HG02885 (cell line): ENCODE data around the gene NR2C2.
A peak's percentile ranks its signal among the peaks of the same experiment; 100 is the strongest.

Source experiments
- ATAC-seq: cut with Tn5 transposase; IDR thresholded peaks from one replicate; pipeline ENCODE4 v1.9.1; 2021; ENCODE audit warnings: mild to moderate bottlenecking; ENCODE audit not compliant: unreplicated experiment, poor library complexity

The NR2C2 gene

DNA sequence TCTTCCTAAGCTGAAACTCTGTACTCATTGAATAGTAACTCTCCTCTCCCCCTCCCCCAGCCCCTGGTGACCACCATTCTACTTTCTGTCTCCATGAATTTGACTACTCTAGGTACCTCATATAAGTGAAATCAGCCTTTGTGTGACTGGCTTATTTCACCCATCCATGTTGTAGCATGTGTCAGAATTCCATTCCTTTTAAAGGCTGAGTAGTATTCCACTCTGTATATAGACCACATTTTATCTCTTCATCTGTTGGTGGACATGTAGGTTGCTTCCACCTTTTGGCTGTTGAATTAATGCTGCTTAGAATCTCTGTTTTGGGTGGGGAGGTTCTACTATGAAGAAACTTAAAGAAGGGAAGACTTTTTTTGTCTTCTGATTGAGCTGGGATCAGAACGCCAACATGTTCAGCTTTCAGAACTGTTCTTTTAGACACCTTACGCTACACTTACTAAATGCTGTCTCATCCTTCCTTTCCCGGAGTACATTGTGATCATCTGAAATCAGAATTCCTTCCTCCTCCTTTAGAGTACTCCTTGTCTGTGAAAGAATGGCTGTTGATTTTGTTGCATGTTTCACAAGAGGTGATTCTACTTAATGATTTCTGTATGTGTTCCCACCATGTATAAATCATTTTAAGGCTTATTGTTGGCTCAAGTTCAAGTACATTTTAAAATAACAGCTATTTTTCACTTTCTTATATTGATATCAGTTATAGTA is 67.4 kb downstream of the NR2C2 start:
- ATAC-seq: no peak

DNA sequence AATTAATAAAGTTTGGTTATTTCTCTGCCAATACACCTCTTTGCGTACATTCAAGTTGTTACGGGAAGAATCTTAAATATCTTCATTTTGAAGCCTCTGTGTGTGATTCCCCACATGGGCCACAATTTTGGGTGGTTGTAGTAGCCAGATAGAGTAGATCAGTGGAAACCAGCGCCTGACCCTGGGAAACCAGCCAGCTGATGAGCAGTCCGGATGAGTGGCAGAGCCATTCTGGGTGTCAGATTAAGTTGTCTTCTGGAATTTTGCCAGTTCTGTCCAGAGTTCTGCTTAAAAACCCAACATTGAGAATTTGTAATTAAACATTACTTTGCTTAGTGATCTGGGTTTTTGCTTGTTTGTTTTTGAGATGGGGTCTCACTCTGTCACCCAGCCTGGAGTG is 68.1 kb downstream of the NR2C2 start:
- ATAC-seq: no peak

DNA sequence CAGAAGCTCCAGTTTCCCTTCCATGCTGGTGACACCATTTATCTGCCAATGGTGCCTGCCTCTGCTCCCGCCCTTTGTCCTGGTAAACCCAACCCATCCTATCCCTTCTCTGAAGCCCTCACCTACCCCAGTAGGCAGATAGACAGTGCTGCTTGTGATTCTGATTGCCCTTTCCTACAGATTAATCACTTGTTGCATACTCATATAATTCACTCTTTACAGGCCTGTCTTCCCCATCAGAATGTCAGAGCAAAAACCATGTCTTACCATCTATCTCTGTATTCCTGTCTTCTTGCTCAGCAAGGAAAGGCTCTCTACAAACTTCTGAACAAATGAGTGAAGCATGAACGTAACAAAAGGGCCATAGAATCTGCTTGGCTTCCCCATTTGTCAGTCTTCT is 69.8 kb downstream of the NR2C2 start:
- no peak for ATAC-seq

DNA sequence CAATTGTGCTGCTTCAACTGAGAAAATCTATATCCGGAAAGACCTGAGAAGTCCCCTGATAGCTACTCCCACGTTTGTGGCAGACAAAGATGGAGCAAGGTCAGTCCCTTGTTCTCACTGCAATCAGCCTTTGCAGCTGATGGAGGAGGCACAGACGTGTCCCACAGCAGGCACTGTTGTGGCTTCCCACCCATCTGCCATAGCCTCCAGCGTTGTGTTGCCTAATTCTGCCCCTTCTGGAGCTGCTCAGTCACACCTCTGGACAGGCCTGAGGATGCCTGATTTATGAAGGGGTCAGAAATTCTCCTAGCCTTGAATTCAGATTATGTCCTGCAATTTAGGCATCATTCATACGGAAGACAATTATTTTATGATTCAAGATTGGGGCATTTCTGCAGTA is 75.9 kb downstream of the NR2C2 start:
- ATAC-seq: no peak

DNA sequence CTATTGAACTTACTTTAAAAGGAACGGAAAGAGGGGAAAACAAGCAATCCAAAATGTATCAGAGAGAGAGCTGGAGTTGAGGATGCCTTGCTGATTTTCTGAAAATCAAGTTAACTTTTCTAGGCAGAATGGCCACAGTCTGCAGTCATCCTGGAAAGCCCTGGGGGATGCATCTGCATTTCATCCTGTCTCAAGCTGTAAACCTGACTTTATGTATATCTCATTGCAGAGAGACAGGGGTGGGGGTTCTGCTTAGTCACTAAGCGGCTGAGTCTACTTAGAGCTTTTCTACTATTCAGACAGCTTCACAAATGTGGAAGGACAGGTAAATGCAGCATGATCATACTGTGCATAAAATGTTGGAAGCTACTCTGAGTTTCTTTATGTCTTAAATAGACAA is 76.3 kb downstream of the NR2C2 start:
- ATAC-seq: no peak

DNA sequence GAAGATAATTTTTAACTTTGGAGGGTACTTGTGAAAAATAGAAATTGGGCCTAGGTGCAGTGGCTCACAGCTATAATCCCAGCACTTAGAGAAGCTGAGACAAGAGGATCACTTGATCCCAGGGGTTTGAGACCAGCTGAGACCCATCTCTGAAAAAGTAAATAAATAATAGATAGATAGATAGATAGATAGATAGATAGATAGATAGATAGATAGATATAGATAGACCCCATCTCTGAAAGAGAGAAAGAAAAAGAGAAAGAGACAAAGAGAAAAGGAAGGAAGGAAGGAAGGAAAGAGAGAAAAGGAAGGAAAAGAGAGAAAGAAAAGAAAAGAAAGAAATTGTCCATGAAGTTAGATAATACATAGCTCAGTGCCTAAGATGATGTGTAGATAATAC is 82.2 kb downstream of the NR2C2 start:
- ATAC-seq: no peak

DNA sequence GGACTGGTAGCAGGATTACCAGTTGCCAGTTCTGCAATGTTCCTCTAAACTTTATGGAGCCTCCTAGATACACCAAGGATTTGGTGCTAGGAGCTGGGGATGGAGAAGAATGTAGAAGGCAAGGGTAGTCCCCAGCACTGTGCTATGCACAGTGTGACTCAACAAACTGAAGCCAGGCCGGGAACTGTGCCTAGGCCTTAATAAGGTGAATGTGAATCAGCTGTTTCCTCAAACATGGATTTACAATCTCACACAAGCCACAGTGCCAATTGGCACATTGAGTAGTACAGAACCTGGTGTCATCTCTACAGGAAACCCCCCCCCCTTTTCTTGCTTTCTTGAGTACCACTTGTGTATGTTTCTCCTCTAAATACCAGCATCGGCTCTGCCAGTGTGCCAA is 85.3 kb downstream of the NR2C2 start:
- no peak for ATAC-seq

DNA sequence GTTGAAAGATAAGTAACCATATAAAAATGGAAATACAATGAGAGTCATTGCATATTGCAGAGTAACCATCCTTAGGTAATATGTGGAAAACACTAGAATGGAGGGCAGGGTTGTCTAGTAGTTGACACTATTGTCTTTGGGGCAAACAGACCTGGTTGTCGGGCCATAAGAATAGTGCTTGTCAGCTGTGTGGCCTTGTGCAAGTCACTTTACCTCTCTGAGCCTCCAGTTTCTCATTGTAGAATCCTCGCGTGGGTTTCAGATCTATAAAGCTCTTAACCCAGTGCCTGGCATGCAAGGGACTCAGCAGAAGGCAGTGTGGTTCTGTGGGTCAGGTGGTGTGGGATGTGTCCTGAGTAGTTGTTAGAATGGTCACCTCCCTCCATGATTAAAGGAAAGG is 85.7 kb downstream of the NR2C2 start:
- ATAC-seq: no peak

DNA sequence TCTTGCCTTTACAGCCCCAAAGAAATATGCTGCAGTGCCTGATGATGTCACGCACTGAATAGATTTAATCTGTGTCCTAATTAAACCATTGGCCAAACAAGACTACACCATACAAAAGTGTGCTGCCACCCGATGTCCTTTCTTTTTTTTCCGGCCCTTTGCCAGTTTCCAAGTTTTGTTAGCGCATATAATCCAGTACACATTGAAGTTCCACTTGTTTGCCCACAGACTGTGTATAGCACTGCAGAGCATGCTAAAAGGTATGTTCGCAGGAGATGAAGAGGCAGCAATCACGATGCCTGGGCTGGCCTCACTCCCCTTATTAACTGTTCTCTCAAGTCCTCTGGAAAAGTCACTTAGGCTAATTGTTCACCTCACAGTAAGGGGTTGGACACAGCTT is 90.9 kb downstream of the NR2C2 start:
- ATAC-seq: no peak

DNA sequence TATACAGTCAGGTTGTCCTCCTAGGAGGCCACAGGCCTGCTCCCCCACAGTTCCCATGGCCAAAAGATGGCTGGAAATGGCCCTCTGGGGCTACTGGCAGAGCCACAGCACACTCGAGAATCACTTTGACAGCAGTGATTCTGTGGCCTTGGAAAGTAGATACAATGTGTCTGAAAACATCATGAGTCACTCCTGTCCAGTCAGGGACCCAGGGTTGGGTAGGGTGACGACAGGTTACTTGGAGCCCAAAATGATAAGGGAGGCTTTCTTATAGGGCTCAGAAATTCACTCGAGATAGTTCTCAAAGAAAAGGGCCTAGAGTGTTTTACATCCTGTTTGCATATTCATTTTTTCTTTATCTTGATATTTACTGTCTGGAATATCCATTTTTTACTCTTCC is 93.5 kb downstream of the NR2C2 start:
- ATAC-seq: no peak

DNA sequence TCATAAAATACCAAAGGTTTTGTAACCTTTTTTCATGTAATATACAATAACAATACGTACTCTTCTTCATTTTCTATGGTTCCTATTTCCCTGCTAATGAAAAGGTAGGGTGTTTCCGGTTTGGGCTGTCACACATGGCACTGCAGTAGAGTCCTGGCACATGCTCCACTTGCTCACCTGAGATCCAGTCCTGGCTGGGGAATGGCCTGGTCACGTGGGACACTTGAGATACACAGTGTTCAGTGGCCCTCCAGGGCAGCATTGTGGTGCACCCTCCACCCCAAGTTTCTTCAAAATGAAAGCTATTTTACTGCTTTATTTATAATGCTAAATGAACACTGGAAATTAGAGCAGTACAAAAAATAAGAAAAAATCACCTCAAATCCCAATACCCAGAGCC is 94.6 kb downstream of the NR2C2 start:
- ATAC-seq: no peak

DNA sequence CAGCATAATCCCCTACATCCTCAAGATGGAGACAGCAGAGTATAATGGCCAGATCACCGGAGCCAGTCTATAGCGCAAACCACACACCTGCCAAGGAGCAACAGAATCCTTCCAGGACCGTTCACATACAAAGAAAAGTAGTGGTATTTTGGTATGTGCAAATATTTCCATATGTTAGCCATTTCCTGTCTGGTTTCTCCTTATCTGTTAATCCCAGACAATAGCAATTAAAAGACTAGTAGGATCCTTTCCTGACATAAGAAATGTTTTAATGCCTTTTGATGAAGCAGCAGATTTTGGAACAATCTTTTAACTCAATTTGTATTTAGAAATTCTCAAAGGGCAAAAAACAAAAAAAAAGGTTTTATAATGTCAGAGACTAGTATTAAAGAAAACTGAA is 95.6 kb downstream of the NR2C2 start:
- ATAC-seq: no peak

DNA sequence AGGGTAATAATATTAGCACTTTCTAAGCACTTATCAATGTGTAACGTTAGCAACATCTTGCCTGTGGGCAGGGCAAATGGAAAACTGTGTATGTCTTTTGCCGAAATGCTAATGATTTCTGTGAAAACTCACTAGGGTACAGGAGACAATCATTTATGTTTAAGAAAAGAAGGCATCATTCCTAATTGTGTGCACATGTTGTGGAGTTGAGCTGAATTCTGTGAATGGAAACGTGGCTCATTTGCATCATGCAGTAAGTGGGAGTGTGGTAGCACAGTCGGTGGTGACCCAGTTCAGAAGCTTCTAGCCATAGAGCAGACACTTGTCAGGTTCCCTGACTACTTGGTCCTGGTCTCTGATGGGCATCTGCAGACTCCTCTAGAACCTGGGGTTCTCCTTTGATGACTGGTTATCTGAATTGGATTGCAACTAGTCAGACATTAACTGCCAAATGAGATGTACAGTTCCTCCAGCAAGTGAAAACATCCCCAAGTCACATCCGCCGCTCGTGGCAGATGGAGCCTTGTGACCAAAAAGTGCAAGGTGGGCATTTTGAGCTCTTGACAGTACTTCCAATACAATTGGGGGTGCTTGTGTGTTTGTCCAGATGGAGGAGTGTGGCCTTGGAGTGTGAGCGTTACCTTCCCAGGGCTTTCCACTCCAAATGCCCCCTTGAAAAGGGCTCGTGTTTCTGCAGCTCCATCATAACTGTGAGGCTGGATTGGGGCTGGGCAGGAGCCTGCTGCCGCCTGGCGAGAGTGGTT is 96.2 kb downstream of the NR2C2 start:
- no peak for ATAC-seq

DNA sequence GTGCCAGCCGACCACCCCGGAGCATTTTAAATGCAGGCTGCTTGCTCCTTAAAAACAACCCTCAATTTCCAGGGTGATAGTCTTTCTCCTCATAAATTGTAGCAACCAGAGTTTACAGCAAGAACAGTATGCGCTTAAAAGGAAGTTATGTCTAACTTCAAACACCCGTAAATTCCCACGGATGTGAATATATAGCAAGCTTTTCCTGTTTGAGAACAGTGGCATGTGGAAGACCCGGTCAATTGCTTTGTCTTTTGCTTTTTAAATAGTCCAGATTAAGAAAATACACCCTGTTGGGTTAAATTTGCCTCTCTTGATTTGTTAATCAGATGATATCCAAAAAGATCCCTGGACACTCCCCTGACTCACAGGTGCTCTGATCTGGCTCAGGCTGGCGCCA is 96.9 kb downstream of the NR2C2 start:
- no peak for ATAC-seq

DNA sequence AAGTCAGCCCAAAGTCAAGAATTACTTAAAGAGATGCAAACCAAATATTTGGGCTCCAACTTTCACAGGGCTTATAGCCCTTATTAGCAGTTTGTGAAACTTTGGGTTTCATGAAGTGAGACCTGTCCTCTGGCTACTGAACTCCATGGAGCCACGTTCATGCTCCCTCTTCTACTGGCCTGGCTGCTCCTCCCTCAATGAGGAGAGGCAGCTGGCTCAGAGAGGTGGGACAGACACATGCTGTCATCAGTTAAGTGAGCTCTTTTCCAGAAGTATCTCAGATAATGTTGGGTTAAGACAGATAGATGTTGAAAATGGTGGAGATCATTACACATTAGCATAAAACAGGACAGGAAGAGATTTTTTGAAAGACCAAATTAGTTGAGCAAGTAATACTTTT is 98.3 kb downstream of the NR2C2 start:
- ATAC-seq: no peak

DNA sequence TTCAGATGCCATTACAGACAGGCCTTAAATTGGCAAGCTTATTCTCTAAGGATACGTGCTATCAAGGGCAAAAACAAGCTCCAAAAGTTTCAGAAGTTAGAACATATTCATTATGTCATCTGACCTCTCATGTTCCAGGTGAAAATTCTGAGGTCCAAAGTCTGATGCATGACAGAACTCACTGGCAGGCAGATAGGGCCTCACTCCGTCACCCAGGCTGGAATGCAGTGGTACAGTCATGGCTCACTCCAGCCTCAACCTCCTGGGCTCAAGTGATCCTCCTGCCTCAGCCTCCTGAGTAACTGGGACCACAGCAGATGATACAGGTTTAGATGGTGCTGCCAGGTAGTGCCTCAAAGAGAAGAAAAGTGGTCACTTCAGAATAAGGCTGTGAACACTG is 102.2 kb downstream of the NR2C2 start:
- ATAC-seq: no peak

DNA sequence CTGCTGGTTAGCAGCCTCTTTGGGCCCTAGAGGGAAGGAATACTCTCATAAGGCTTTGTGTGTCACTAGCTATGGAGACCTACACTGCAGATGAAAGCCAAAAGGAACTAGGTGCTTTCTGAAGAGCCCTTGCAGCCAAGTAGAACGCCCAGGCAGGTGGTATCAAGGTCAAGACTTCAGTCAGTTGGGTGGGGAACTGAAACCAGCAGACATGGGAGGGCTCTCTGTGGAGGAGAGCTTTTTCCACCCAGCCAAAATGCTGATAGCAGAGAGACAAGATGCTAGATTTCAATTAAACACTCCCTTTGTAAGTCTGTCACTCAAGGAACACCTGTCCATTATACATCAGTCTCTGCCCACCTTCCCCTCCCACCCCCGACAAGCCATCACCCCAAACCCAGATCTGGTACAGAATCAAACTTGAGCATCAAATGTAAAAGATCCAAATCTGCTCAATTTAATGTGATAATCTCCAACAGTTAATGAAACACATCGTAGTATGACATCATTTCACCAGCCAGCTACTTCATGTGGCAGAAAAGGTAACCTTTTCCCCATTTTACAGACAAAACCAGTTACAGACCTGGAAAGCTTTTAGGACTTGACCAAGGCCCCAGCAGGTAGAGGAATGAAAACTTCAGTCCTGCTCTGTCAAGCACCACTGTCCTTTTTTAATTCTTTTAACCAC is 103.2 kb downstream of the NR2C2 start:
- ATAC-seq: peak; percentile 79

DNA sequence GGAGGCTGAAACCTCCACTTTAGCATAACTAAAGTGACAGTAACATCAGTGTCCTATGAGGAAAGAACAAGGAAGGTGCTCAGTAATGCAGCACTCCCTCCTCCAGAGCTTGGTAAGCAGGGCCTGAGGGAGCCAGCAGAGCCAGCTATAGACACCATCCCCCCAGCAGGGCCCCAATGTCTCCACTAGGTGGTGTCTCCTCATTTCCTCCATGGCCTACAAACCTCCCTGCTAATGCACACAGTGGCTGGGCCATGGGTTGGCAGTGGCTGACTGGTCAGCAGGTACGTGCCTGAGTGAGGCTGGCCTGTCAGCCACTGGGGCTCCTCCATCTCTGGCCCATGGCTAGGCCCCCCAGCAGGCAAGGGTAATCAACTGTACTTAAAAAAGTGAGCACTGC is 104.1 kb downstream of the NR2C2 start:
- peak; percentile 58 for ATAC-seq

DNA sequence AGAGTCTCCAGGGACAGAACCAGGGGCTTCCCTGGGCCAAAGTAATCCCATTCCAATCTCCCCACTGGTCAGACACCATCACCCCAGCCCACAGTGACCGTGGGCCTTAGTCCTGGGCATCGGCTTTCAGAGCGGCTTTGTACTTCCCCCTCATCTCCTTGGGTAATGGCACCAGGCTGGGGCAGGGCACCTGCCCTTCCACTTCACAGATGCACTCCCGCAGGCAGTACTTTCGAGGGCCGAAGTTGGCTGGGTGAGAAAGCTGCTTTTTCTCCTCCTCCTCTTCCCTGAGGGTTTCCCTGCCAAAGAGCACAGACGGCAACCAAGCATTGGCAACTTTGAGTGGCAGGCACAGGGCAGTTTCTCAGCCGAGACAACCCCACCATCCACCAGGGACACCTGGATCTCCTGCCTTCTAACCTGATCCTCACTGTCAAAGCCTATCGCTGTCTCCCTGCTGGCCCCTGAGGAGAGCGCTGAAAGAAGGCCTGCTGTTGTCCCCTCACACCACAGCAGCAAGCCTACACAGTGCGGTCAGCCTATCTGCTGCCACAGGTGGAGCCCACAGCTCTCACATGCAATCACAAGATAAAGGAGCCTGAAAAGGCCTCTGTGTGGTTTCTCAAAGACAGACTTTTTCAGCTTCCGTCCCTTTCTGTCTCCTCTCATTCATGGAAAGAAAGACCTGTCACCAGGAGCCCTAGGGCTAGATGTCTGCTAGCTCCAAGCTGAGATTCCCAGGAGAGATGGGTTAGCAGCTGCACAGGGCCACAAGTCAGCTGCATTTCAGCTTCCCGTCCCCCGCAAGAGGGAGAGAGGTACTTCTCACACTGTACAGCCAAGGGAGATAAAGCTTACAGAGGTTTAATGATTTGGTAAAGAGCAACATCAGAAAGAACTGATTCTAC is 105.2 kb downstream of the NR2C2 start:
- no peak for ATAC-seq

DNA sequence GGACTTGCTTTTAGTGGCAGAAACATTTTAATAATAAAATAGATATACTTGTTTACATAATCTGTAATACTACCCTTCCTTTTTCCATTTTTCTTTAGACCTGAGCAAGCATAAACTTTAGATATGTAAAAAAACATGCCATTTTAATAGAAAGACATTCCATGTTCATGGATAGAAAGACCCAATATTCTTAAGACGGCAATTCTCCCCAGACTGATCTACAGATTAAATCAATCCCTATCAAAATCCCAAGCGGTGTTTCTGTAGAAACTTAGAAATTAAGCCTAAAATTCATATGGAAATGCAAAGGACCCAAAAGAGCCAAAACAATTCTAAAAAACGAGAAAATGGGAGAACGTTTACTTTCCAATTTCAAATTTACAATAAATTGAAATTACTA is 106.2 kb downstream of the NR2C2 start:
- ATAC-seq: no peak
